Vagina (tissue), 2 donors: ENCODE data around the gene ULK2.

Experiments
- POLR2A ChIP-seq, 2 donors: fragments of 450-650 bp; IDR thresholded peaks; one replicate each; pipeline ENCODE4 v1.6.1; 2017; ENCODE audit warnings: antibody characterized with exemption in 2 of 2, mild to moderate bottlenecking in 2 of 2, moderate library complexity in 2 of 2
- POLR2AphosphoS5 ChIP-seq, 2 donors: sonication (generic); formaldehyde crosslinking; IDR thresholded peaks; one replicate each; pipeline ENCODE4 v1.9.0; 2017; ENCODE audit warnings: antibody characterized with exemption in 2 of 2, mild to moderate bottlenecking in 2 of 2, low read depth in 1 of 2; ENCODE audit not compliant: insufficient read depth in 1 of 2

DNA sequence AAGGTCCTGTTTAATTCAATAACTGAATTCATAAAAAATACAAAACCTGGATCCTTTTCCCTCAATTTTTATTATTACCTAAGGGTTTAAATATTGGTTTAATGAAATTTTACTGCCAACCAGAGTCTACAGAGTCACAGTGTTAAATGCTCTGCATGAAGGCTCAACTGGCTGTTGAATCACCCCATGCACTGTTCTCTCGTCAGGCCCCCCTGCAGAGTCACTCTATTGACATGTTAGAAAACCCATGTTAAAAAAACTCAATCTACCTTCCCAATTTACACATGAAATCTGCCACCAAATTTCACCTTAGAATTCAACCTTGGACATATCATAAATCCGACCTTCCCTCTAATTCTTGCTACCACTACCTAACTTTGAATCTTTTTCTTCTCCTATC is 43.3 kb upstream of the ULK2 start:
- TF ChIP-seq POLR2AphosphoS5 (IDR thresholded peaks at IDR 0.05; ENCODE audit: insufficient read depth in 1 of 2, low read depth in 1 of 2) (no peak), POLR2A (IDR thresholded peaks at IDR 0.05) (no peak)
